A549 (cell line): ENCODE results near the gene GNAT2. TPM values are rescaled to one million over a fixed set of nuclear protein-coding genes. Genes with fewer than 3 reads are reported as not detected.
A peak's percentile ranks its signal among the peaks of the same experiment; 100 is the strongest.

Experiments used
- ATAC-seq, 2 experiments: fragments of 200-7000 bp in 1 of 2; fragments of >200 bp in 1 of 2; cut with Nextera tagmentation in 1 of 2; cut with Tn5 transposase in 1 of 2; 3 replicates each; pipeline versions ENCODE4 v1.8.0 to v1.9.1; 2018 to 2020; ENCODE audit warnings: mild to moderate bottlenecking in 1 of 2, moderate library complexity in 1 of 2
- CTCF ChIA-PET: fragments of 300-600 bp; sonication (Branson Sonifier 250); formaldehyde crosslinking; extraction: SDS; loops from one replicate; lab custom pipeline; 2021; ENCODE audit warnings: antibody characterized with exemption, inconsistent platforms; lab: Yijun Ruan, JAX
- POLR2A ChIA-PET: fragments of 350-600 bp; formaldehyde crosslinking; extraction: SDS; loops from one replicate; lab custom pipeline; 2021; ENCODE audit warnings: antibody characterized with exemption, inconsistent platforms; lab: Yijun Ruan, JAX
- DNase-seq, 2 experiments: peaks; one replicate each; pipeline versions ENCODE4 v3.0.0 to v3.0.0-alpha.2; 2011 to 2016; ENCODE audit warnings: low read depth in 1 of 2, low spot score in 1 of 2
- FAIRE-seq: peaks from 2 replicates; lab custom pipeline; 2011; peaks lifted over from hg19 to GRCh38; lab: Jason Lieb, UNC
- H3K27ac ChIP-seq, 2 experiments: fragments of >200 bp; sonication (Bioruptor Twin); formaldehyde crosslinking; 3 replicates each; pipeline ENCODE4 v1.5.1; 2016 to 2017
- H3K4me1 ChIP-seq: fragments of >200 bp; sonication (Bioruptor Twin); formaldehyde crosslinking; 3 replicates; pipeline ENCODE4 v1.6.1; 2016
- H3K4me2 ChIP-seq: fragments of >200 bp; sonication (Bioruptor Twin); formaldehyde crosslinking; 3 replicates; pipeline ENCODE4 v1.6.1; 2016
- H3K4me3 ChIP-seq: fragments of >200 bp; sonication (Bioruptor Twin); formaldehyde crosslinking; 3 replicates; pipeline ENCODE4 v1.5.1; 2016
- H3K9me3 ChIP-seq: fragments of >200 bp; sonication (Bioruptor Twin); formaldehyde crosslinking; 3 replicates; pipeline ENCODE4 v1.6.1; 2016
- CBX8 ChIP-seq: fragments of 200-600 bp; sonication (generic); IDR thresholded peaks from 2 replicates; pipeline ENCODE4 v1.6.1; 2016
- CEBPB ChIP-seq, 2 experiments: fragments of >200 bp in 1 of 2; sonication (Bioruptor Twin) in 1 of 2; formaldehyde crosslinking in 1 of 2; IDR thresholded peaks; 2 replicates each; pipeline ENCODE4 v1.6.1; 2012 to 2016
- CHD2 ChIP-seq: fragments of 150-350 bp; IDR thresholded peaks from 2 replicates; pipeline ENCODE4 v1.6.1; 2014; ENCODE audit warnings: low read length; ENCODE audit not compliant: partially characterized antibody
- EHF ChIP-seq: fragments of 250-450 bp; sonication (Bioruptor Pico); IDR thresholded peaks from 2 replicates; pipeline ENCODE4 v1.5.0; 2020; ENCODE audit warnings: mild to moderate bottlenecking
- FOSL2 ChIP-seq, 2 experiments: fragments of 450-650 bp in 1 of 2; fragments of >200 bp in 1 of 2; sonication (Bioruptor Twin) in 1 of 2; formaldehyde crosslinking; IDR thresholded peaks; 2 replicates each; pipeline versions ENCODE4 v1.5.0 to v1.6.1; 2016 to 2020; ENCODE audit warnings: mild to moderate bottlenecking in 1 of 2, moderate library complexity in 1 of 2
- HOXB13 ChIP-seq: fragments of 250-450 bp; sonication (Bioruptor Pico); IDR thresholded peaks from 2 replicates; pipeline ENCODE4 v1.5.0; 2020; ENCODE audit warnings: low read depth, mild to moderate bottlenecking, moderate library complexity
- JUN ChIP-seq, 2 experiments: fragments of >200 bp; sonication (Bioruptor Twin); formaldehyde crosslinking; IDR thresholded peaks; 2 replicates in 1 of 2; 3 replicates in 1 of 2; pipeline ENCODE4 v1.6.1; 2016 to 2017
- NFE2L2 ChIP-seq: fragments of 150-350 bp; conservative IDR thresholded peaks from 2 replicates; pipeline ENCODE4 v1.6.1; 2014; ENCODE audit warnings: low read length
- PHF8 ChIP-seq: fragments of 200-600 bp; sonication (generic); IDR thresholded peaks from 2 replicates; pipeline ENCODE4 v1.6.1; 2016; ENCODE audit warnings: low read depth, mild to moderate bottlenecking, antibody characterized with exemption, moderate library complexity, borderline replicate concordance
- RAD21 ChIP-seq, 2 experiments: fragments of >200 bp in 1 of 2; sonication (Bioruptor Twin) in 1 of 2; formaldehyde crosslinking in 1 of 2; IDR thresholded peaks in 1 of 2; conservative IDR thresholded peaks in 1 of 2; 2 replicates in 1 of 2; 3 replicates in 1 of 2; pipeline ENCODE4 v1.6.1; 2012 to 2018; ENCODE audit warnings: inconsistent platforms in 1 of 2
- RARB ChIP-seq: fragments of 250-450 bp; sonication (Bioruptor Pico); IDR thresholded peaks from 2 replicates; pipeline ENCODE4 v1.8.0; 2021; ENCODE audit warnings: mild to moderate bottlenecking, moderate library complexity
- RCOR1 ChIP-seq: fragments of 150-350 bp; IDR thresholded peaks from 2 replicates; pipeline ENCODE4 v1.6.1; 2014; ENCODE audit warnings: antibody characterized with exemption, low read length, low read depth
- SMC3 ChIP-seq: fragments of >200 bp; sonication (Bioruptor Twin); formaldehyde crosslinking; IDR thresholded peaks from 3 replicates; pipeline ENCODE4 v1.6.1; 2018; ENCODE audit warnings: inconsistent platforms
- TFCP2L1 ChIP-seq: fragments of 250-450 bp; sonication (Bioruptor Pico); IDR thresholded peaks from 2 replicates; pipeline ENCODE4 v1.5.0; 2021; ENCODE audit warnings: mild to moderate bottlenecking
- TP53 ChIP-seq: fragments of 250-450 bp; sonication (Bioruptor Pico); IDR thresholded peaks from 2 replicates; pipeline ENCODE4 v1.5.0; 2021; ENCODE audit warnings: mild to moderate bottlenecking, moderate library complexity
- ZSCAN20 ChIP-seq: fragments of 250-450 bp; sonication (Bioruptor Pico); IDR thresholded peaks from 2 replicates; pipeline ENCODE4 v1.8.0; 2022; ENCODE audit warnings: mild to moderate bottlenecking, moderate library complexity
- WGBS: methylation state at CpG from one replicate; pipeline ENCODE4 v1.1.6; 2017; ENCODE audit errors: missing lambda C conversion rate; 5-methylcytosine and 5-hydroxymethylcytosine counted together
- polyA plus RNA-seq, 4 experiments: library from polyadenylated mRNA; depleted of rRNA in 3 of 4; stranded (reverse); fragments of >200 nt; fragmentation: RNase III in 1 of 4; extraction: RNeasy Plus Mini Kit Qiagen cat#74134 plus additional on column Dnase treatment in 1 of 4; gene quantifications; 2 replicates in 3 of 4; 3 replicates in 1 of 4; pipeline ENCODE4 v1.2.3, GENCODE V29; 2011 to 2017
- TF ChIP-seq, protein P1 (sequence below): IDR thresholded peaks from 2 replicates; pipeline ENCODE4 v1.6.1; 2012
- TF ChIP-seq, protein P2 (sequence below): IDR thresholded peaks from 2 replicates; pipeline ENCODE4 v1.6.1; 2012
- TF ChIP-seq, protein P3 (sequence below): fragments of >200 bp; sonication (Bioruptor Twin); formaldehyde crosslinking; IDR thresholded peaks from 3 replicates; pipeline ENCODE4 v1.5.1; 2016
- TF ChIP-seq, protein P4 (sequence below): fragments of 450-650 bp; IDR thresholded peaks from 2 replicates; pipeline ENCODE4 v1.6.1; 2014; ENCODE audit warnings: antibody characterized with exemption
- TF ChIP-seq, protein P5 (sequence below): fragments of >200 bp; sonication (Bioruptor Twin); formaldehyde crosslinking; IDR thresholded peaks from 2 replicates; pipeline ENCODE4 v1.6.1; 2016

Gene GNAT2
- polyA plus RNA-seq, 2 of the 4 experiments (the other 2 are of a cell fraction) = 0.16 to 0.25 TPM

DNA sequence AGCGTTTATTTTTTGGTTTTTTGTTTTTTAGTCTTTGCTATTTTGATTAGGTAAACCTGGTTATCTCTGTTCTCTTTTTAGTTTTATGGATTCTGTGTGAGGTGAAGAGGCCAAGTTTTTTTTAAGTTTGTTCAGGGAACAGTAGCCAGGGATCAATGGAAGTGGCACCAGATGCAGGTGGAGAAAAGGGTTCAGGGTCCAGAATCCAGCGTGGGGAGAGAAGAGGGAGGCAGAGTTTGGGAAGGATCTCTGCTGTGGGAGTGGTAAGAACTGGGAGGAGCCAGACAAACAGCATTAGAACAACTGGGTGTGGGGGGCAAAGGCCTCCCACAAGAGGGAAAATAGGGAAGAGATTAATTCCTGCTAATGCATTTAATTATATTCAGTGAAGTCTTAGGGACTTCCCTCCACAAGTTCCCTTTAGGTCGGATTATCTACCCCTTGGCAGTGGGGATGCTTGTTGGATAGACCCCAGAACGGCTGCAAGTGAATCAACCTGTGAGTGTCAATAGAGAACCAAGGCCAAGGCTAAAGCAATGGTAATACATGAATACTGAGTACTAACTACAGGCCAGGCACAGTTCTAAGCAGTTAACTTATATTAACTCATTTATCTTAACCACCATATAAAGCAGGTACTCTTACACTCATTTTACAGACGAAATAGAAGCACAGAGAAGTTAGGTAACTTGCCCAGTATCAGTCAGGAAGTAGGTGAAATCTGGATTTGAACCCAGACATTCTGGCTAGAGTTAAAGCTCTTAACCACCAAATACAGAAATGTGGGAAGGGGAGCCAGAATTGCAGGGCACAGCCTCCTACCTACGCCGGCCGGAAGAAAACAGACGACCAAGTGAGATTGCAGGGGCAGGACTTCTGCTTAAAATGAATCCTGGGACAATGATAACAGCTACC, 498 bp downstream of the GNAT2 start:
- TF ChIP-seq, protein P1, sequence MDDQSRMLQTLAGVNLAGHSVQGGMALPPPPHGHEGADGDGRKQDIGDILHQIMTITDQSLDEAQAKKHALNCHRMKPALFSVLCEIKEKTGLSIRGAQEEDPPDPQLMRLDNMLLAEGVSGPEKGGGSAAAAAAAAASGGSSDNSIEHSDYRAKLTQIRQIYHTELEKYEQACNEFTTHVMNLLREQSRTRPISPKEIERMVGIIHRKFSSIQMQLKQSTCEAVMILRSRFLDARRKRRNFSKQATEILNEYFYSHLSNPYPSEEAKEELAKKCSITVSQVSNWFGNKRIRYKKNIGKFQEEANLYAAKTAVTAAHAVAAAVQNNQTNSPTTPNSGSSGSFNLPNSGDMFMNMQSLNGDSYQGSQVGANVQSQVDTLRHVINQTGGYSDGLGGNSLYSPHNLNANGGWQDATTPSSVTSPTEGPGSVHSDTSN = no peak
- TF ChIP-seq TFCP2L1 (CRISPR knock-in tag) (no peak), SMC3 (no peak), CEBPB (IDR thresholded peaks at IDR 0.05) (no peak), CBX8 (no peak), PHF8 (no peak), ZSCAN20 (CRISPR knock-in tag) (no peak), HOXB13 (CRISPR knock-in tag) (no peak), JUN (IDR thresholded peaks at IDR 0.05) (no peak), TP53 (CRISPR knock-in tag) (no peak), RARB (no peak), CHD2 (no peak), NFE2L2 (no peak)
- DNase-seq (no peak), FAIRE-seq (no peak), ATAC-seq (no peak)
- WGBS = 34% methylated on average over 9 of the region's 9 CpGs
- ChIA-PET POLR2A (interaction anchor here (2.2 kb wide), 1 partner anchor 70 kb away, joined by 27 read pairs; the partner anchor contains the start of gene GNAI3), CTCF (interaction anchor here (0.6 to 1.1 kb wide), 3 partner anchors 14 to 20 kb away, joined by 3 to 4 read pairs (median 3); no protein-coding TSS in a partner anchor)
- H3K4me3 ChIP-seq = peak overlapping the region; percentile 90
- peaks cover 31% of the 10 kb centered on the region for H3K4me1 ChIP-seq
- H3K9me3 ChIP-seq = no peaks in the 10 kb centered on the region
- H3K27ac ChIP-seq = peak overlapping the region; percentile 93 to 98
- H3K4me2 ChIP-seq = peak overlapping the region; percentile 89

DNA sequence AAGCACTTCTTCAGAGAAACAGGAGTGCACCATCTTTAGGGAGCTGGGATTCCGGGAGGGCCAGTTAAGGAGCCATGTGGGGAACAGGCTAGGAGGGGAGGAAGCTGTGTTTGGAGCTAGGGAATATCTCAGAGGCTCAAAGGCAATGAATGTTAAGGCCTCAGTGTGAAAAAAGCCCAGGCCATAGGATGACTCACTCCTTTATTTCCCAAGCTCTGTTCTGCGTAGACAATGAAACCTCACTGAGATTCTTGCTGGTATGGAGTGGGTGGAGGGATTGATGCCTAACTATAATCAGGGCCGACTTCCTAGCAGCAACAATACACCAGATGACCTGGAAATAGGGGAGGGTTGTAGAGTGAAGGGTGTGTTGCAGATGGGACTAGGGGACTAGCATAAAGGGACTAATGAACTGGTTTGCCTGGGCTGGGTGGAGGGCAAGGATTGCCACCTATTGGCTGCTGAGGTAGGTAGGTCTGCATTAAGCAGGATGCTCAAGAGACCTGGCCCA, 2.1 kb downstream of the GNAT2 start:
- Histone ChIP-seq H3K9me3 (no peaks in the 10 kb centered on the region), H3K4me2 (no peak overlapping the region; the same call in 2 of the 3 replicates), H3K4me1 (peaks cover 31% of the 10 kb centered on the region), H3K4me3 (no peak overlapping the region), H3K27ac (peak overlapping the region in 1 of 2 experiments; percentile 50; a peak in 2 of 6 replicates)
- peak in 1 of 2 experiments; percentile 22 for DNase-seq
- CTCF ChIA-PET = interaction anchor here (0.9 to 1.6 kb wide), 5 partner anchors 16 to 70 kb away, joined by 3 to 6 read pairs (median 3); no protein-coding TSS in a partner anchor
- POLR2A ChIA-PET = interaction anchor here (1.1 kb wide), 1 partner anchor 69 kb away, joined by 12 read pairs; the partner anchor contains the start of gene GNAI3
- 55% methylated on average over 3 of the region's 3 CpGs for WGBS
- ATAC-seq = no peak
- FAIRE-seq = no peak
- TF ChIP-seq EHF (CRISPR knock-in tag) = no peak
- TF ChIP-seq, protein P2, sequence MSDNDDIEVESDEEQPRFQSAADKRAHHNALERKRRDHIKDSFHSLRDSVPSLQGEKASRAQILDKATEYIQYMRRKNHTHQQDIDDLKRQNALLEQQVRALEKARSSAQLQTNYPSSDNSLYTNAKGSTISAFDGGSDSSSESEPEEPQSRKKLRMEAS = no peak
- TF ChIP-seq, protein P3, sequence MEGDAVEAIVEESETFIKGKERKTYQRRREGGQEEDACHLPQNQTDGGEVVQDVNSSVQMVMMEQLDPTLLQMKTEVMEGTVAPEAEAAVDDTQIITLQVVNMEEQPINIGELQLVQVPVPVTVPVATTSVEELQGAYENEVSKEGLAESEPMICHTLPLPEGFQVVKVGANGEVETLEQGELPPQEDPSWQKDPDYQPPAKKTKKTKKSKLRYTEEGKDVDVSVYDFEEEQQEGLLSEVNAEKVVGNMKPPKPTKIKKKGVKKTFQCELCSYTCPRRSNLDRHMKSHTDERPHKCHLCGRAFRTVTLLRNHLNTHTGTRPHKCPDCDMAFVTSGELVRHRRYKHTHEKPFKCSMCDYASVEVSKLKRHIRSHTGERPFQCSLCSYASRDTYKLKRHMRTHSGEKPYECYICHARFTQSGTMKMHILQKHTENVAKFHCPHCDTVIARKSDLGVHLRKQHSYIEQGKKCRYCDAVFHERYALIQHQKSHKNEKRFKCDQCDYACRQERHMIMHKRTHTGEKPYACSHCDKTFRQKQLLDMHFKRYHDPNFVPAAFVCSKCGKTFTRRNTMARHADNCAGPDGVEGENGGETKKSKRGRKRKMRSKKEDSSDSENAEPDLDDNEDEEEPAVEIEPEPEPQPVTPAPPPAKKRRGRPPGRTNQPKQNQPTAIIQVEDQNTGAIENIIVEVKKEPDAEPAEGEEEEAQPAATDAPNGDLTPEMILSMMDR = no peak
- TF ChIP-seq, protein P4, sequence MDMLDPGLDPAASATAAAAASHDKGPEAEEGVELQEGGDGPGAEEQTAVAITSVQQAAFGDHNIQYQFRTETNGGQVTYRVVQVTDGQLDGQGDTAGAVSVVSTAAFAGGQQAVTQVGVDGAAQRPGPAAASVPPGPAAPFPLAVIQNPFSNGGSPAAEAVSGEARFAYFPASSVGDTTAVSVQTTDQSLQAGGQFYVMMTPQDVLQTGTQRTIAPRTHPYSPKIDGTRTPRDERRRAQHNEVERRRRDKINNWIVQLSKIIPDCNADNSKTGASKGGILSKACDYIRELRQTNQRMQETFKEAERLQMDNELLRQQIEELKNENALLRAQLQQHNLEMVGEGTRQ = no peak
- TF ChIP-seq FOSL2 (IDR thresholded peaks at IDR 0.05) = no peak; the same call in 1 of the 2 replicates
- TF ChIP-seq FOSL2 (CRISPR knock-in tag; IDR thresholded peaks at IDR 0.05) = peak; percentile 56
- TF ChIP-seq, protein P5, sequence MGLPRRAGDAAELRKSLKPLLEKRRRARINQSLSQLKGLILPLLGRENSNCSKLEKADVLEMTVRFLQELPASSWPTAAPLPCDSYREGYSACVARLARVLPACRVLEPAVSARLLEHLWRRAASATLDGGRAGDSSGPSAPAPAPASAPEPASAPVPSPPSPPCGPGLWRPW = no peak
- peak in 1 of 2 experiments; percentile 11; a peak in 1 of 5 replicates for TF ChIP-seq RAD21 (conservative IDR thresholded peaks at IDR 0.05 in 1 of 2, IDR thresholded peaks at IDR 0.05 in 1 of 2)
- no peak for TF ChIP-seq RCOR1
